ENCODE data around the gene CSTPP1.

Gene CSTPP1, protein sequence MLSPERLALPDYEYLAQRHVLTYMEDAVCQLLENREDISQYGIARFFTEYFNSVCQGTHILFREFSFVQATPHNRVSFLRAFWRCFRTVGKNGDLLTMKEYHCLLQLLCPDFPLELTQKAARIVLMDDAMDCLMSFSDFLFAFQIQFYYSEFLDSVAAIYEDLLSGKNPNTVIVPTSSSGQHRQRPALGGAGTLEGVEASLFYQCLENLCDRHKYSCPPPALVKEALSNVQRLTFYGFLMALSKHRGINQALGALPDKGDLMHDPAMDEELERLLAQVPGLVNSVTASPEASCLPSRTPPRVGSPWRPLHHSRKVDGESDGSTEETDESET

DNA sequence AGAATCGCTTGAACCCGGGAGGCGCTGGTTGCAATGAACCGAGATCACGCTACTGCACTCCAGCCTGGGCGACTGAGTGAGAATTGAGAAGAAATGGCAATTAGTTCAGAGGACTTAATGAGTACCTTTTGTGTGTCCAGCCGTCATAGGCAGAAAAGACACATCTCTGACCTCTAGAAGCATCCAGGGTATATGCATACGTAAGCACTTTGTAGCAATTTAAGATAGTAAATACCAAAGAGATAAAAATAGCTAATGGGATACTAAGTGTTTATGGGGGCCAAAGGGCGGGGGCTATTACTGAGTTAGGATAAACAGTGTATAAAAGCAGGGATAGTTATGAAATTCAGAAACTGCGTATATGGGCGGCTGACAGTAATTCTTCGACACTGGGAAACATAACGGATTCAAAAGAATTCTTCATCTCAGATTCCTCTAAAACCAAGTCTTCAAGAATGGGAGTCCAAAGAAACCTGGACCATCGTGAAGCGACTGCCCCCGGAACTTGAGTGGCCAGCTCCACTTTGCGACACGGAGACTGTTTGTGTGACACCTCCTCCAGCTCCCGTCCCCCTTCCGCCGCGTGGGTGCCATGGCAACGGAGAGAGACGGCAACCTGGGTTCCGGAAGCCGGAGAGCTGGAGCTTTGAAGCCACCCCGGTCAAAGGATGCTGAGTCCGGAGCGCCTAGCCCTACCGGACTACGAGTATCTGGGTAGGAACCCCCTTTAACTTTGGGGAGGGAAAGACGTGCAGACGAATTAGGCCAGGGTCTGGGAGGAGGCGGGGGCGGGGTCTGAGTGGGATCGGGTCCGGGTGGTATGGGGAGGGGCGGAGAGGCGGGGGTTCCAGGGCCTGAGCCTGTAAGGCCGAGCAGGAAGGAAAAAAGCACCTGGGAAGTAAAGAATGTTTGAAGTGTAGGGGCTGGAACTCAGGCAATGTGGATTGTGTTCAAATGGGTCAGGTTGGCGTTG, at the start of gene CSTPP1:
TSS of gene CSTPP1 (plus strand) at position 624 of the 973 bp plus-strand sequence. CDS start at position 669, 45 bp downstream.
- peak; percentile 88 to 96 for DNase-seq

DNA sequence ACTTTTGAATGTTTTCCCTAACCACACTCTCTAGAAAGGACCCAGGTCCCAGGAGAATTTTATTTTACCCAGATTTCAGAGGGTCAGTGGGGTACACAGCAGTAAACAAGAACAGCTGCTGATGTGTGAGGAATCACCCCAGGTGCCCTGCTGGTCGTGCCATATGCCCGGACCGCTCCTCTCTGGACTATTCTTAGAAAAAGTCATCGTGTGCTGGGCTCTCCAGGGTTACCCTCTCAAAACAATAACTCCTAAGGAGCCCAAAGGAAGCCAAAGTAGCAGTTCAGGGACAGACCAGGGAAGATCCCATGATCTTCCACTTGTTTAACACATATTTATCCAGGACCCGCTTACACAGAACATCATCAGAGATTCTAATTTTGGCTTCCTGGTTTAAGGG, 47.9 kb upstream of the CSTPP1 start:
- no peak for DNase-seq

DNA sequence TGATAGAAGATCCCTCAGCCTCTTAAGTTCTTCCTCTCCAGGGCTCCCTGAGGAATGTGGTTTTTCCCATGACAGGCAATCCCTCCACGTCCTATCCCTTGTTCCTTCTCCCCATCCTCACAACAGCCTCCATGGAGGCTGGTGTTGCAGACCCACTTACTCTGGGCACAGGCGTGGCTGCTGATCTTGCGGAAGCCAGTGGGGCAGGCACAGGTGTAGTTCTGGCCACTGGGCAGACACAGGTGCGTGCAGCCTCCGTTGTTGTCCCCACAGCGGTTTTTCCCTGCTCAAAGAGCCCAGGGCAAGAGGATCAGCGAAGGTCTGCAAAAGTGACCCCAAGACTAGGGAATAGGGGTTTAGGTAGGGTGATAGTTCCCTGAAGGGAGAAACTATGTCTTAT, 47.3 kb upstream of the CSTPP1 start:
- DNase-seq = no peak

DNA sequence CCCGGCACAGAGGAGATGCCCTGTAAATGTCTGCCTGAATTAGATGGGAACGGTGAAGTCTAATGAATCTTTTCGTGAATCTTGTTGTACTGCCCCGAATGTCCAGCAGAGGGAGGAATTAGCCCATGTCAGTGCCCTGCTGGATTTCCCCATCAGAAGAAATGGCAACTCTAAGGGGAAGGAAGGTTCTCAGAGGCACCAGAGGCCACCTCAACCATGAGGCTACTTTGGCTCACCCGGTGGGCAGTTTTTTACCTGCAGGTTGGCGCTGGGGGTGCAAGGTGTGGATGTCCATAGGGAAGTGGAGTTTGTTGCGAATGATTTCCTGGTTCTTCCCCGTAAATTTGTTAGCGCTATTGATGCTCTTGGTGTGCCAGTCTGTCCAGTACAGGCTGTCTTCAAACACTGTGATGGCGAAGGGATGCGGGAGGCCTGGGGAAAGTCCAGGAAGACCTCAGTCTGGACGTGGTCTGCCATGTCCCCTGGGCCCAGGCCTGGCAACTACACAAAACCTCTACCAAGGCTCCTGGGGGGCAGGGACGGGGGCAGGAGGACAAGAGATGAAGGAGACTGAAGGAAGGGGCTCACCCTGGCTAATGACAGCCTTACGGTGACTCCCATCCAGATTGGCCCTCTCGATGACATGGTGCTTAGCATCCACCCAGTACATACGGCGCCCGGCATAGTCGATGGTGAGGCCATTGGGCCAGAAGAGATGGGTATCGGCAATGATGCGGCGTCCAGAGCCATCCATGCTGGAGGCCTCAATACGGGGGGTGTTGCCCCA, 46.7 kb upstream of the CSTPP1 start:
- DNase-seq = peak; percentile 69 to 74

DNA sequence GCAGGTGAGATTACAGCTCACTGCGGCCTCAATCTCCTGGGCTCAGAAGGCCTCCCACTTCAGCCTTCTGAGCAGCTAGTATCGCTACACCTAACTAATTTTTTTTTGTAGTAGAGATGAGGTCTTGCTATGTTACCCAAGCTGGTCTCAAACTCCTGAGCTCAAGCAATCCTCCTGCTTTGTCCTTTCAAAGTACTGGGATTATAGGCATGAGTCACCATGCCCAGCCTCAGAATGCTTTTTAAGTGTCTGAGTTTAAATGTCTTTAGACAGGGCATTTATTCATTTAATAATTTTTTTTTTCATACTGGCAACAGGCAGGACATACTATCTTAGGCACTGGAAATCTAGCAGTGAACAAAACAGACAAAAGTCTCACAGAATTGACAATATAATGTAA, 45.9 kb upstream of the CSTPP1 start:
- DNase-seq = no peak

DNA sequence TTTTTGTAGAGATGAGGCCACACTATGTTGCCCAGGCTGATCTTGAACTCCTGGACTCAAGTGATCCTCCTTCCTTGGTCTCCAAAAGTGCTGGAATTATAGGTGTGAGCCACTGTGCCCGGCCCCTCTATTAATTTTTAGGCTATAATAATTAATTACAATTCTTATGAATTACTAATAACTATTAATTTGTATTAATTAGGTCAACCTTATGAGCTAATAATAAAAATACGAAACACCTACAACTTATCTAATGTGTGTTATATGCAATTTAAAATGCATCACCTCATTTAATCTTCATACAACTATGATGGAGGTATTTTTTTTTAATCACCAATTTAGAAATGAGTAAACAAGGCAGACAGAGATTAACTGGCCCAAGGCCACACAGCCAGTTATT, 44.5 kb upstream of the CSTPP1 start:
- no peak for DNase-seq

DNA sequence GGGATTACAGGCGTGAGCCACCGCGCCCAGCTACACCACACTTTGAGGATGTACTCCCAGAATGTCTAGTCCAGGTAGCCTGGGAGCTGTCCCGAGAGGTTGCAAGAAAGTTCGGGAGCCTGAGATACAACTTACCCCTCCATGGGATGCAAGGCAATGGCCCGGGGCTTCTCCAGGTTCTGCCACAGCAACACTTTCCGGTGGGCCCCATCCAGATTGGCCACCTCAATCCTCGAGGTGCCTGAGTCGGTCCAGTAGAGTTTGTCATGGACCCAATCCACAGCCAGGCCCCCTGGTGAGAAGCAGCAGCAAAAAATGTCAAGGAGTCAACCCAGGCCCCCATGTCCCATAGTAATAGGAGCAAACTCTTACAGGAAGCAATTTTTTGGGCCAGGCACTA, 43.7 kb upstream of the CSTPP1 start:
- DNase-seq = no peak

DNA sequence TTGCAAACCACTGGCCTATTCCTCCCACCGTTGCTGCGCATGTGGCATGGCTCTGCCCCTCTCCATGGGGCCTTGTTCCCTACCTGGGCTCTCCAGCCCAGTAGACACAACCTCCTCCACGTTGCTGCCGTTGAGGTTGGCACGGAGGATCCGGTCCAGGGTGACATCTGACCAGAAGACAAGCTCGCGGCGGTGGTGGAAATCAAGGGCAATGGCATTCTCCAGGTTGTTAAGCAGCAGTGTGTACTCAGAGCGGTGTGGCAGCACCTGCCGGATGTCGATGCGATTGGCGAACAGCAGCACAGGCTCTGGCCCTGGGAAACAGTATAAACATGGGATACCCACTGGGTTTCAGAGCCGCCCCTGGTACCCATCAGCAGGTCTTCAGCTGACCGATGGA, 42.1 kb upstream of the CSTPP1 start:
- DNase-seq = no peak

DNA sequence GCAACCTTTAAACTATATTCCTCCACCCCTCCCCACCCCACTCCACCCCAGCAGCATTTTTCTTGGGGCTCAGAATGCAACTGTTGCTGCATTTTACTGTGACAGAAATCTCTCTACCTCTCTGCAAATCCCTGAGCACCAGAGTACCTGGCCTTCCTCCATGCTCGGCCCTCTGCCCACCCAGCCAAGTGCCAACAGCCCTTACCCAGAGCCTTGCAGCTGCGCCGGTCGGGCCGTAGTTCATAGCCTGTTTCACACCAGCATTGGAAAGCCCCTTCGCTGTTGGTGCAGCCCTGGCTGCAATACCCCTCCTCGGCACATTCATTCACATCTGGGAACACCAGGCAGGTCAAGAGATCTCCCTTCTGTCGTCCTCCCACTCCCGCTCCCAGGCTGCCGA, 41.6 kb upstream of the CSTPP1 start:
- DNase-seq = no peak

DNA sequence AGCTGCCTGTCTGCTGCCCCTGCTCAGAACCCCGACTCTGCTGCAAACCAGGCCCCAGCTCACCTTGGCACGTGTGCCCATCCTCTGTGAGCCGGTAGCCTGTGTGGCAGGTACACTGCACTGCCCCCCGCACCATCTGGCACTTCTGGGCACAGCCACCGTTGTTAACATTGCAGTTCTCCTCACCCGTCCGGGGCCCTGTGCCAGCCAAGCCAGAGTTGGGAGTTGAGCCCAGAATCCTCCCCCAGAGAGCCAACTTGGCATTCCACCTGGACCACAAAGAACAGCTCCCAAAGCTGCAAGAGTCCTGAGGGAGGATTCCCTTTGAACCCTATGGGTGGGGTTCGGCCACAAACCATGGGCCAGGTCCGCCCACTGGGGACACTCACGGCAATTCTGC, 40.7 kb upstream of the CSTPP1 start:
- no peak for DNase-seq

DNA sequence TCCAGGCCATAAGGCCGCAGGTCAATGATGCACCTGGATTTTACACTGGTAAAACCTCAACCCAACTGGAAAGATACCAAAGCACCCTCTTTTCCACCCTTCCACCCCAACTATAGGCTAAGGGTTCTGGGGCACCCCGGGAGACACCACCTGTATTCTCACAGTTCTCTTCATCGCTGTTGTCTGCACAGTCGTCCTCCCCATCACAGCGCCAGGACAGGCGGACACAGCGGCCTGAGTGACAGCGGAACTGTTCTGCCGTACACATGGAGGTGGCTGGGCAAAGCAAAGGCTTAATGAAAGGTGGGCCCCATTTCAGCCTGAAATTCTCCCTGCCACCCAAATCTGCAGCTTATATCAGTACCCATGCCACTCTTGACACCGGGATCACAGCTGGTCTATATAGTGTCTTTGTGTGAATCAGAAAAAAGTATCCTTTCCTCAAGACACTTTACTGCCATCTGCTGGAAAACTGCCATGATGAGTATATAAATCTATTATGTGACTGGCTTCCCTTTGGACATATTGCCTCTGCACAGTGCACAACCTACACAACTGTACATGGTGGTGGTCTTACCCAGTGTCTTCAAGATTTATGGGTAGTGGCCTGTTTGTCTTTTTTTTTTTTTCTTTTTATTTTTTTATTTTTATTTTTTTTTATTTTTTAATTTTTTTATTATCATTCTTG, 39.7 kb upstream of the CSTPP1 start:
- DNase-seq = peak; percentile 40 to 50

DNA sequence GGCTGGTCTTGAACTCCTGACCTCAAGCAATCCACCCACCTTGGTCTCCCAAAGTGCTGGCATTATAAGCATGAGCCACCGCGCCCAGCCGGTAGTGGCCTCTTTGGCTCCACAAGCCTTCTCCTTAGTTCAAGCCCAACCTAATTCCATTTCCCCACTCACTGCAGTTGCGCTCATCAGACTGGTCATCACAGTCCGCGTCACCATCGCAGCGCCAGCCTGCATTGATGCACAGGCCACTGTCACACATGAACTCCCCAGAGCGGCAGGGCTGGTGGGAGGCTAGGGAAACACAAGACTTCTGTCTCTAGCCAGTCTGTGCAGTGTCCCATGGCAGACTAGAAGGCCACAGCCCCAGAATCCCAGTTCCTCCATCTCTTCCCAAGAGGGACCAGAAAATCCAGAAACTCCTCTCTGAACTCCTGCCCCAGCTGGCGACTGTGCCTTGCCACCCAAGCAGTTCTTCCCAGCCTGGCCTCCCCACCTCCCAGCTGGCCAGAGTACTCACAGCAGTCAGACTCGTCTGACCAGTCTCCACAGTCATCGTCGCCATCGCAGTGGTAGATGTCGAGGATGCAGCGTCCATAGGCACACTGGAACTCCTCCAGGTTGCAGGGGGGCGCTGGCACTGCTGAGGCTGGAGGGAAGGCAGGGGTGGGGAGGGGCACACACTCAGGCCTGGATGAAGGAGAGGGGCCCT, 38.0 kb upstream of the CSTPP1 start:
- DNase-seq = no peak

DNA sequence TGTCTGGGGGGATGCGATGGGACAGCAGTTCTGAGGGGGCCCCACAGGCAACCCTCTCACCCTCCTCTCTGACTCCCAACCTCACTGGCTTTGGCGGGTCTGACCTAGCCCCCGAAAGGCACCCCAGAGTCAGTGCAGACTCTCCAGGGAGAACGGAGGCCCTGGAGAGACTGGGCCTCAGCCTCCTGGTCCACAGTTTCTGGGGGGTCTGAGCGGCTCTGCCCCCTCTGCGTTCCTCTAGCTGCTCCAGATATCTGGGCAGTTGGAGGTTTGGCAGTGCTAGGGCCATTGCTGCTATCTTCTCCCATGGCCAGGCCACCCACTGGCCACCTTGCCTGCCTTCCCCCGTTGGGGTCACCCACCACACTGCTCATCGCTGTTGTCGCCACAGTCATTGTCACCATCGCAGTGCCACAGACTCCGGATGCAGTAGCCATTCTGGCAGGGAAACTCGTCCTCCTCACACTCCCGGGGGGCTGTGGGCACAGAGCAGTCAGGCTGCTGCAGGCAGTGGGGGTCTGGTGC, 37.0 kb upstream of the CSTPP1 start:
- no peak for DNase-seq

DNA sequence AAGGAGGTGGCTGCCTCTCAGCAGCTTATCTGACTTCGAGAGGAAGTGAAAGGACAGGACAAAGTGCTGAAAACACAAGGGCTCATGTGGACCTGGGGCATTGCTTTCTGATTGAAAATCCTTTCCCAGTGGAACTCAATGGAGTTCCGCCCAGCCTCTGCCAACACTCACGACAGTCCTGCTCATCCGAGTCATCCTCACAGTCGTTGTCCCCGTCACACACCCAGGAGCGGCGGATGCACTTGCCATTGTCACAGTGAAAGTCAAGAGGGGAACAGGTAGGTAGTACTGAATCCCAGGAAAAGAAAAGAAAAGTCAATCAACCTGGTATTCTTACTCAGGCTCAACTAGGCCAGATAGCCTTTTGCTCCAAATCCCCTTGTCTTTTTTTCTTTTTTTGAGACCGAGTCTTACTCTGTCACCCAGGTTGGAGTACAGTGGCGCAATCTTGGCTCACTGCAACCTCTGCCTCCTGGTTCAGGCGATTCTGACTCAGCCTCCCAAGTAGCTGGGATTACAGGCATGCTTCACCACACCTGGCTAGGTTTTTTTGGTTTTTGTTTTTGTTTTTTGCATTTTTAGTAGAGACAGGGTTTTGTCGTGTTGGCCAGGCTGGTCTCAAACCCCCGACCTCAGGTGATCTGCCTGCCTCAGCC, 36.3 kb upstream of the CSTPP1 start:
- DNase-seq = no peak

DNA sequence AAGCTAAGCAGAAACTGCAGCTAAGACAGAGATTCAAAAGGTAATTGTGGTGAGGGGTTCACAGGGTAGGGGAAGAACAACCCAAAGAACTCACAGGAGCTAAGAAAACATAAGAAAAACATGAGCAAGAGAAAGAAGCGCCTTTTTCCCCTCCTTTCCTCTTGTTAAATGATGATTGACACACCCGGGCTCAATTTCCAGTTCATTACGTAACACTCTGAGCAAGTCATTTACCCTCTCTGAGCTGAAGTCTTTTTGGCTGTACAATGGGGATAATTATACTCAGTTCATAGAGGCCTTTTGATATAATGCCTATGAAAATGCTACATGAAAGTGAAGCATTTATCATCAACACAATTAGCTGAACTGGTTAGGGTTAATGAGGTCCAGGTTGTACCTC, 35.4 kb upstream of the CSTPP1 start:
- no peak for DNase-seq

DNA sequence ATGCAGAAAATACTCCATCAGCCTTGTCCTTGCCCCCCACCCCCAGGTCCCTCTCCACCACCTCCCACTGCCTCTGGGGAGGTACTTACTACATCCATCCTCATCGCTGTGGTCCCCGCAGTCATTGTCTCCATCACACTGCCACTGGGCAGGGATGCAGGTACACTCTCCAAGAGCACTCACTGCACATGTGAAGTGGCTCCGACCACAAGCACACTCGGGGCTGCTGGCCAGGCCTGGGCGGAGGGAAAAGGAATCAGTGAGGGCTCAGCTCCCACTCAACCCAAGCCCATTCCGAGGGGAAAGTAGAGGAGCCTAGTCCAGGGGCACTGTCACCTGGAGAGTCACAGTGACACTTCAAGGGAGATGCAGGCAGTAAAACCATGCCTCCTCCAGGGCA, 33.9 kb upstream of the CSTPP1 start:
- DNase-seq = no peak

DNA sequence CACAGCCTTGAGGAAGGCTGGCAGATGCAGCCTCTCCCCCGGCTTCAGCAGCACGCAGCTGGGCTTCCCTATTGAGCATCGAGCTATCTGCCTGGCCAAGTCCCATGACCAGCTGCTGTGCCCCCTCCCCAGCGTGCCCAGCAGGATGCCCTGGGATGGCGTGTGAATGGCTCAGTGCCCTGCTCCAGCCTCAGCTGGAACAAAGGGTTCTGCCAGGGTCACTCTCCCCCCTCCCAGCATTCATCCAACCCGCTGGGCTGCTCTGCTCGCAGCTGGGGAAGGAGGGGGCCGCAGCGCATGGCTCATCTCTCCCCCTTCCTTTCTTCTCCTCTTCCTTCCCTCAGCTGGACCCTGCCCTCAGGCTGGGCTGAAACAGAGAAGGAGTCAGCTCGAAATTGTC, 32.7 kb upstream of the CSTPP1 start:
- DNase-seq = no peak

DNA sequence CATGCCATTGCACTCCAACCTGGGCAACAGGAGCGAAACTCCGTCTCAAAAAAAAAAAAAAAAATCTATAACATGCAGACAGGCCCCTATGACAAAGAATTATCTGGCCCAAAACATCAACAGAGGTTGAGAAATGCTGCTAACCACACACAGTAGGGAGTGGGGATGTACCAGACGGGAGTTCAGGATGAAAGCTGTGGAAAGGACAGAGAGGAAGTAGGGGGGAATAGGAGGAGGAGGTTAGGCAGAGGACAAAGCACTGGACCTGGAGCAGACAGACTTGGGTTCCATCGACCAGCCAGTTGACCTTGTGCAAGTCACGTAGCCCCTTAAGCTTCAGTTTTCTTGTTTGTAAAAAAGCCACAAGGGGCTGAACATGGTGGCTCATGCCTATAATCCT, 30.8 kb upstream of the CSTPP1 start:
- no peak for DNase-seq

DNA sequence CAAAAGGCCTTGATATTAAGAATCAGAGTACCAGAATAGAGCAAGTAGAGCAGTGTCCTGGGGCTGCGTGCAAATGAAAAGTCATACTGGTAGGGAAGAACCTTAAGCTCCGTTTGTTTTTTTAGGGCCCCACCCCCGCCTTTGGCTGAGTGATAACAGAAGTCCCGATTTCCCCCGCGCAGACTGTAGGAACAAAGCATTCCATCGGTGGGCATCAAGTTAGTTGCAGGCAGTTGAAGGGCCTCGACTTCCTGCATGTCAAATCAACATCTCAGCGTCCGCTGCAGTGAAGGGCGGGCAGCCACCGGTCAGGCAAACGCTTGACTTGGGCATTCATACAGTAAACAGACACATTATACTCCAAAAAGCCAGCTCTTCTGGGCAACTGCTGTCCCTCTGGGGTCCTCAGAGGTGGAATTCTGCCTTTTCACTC, 29.9 kb upstream of the CSTPP1 start:
- no peak for DNase-seq

DNA sequence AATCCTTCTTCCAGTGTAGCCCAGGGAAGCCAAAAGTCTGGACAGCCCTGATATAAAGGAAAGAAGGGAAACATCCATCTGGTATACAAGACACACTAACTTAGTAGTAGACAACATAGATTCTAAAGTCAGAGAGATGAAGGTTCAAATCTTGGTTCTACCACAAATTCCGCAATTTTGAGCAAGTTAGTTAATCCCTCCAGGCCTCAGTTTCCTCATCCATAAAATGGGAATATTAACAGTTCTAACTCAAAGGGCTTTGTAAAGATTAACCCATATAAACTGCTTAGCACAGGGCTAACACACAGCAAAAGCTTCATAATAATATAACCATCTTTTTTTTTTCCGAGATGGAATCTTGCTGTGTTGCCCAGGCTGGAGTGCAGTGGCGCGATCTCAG, 29.0 kb upstream of the CSTPP1 start:
- DNase-seq = no peak

DNA sequence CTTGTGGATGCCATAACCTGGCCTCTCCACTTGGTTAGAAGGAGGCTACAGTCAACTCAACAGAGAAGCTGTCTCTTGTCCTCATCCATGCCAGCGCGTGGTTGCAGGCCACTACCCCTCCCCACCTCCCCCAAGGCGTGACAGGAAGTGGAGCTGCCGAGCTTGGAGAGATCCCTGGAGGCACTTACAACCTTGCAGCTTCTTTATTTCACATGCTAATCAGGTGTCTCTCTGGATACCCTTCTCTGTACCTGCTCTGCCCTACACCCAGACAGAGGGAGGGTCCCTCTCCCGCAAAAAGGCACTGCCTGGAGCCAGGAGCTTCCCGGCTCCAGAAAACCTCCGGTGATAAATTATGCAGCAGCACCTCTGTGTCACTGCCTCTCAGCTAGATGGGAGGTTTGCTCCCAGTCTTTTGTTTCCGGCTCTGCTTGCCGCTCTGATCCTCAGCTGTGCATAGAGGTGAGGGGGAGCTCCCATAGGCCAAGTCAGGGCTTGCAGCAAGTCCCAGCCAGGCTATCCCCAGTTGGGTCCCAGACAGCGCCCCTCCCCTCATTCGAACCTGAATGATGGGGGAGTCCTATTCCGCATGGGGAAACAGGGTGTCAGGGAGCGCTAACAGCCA, 23.9 kb upstream of the CSTPP1 start:
- DNase-seq = no peak

Measured in NCI-H1930 (cell line).